HEK293T (cell line): ENCODE measurements around the gene TEKT5.

Experiments used
- BHLHE40 ChIP-seq: fragments of 450-650 bp; IDR thresholded peaks from 2 replicates; pipeline ENCODE4 v1.6.1; 2016; ENCODE audit warnings: mild to moderate bottlenecking, moderate library complexity, borderline replicate concordance
- CTBP1 ChIP-seq: fragments of 450-650 bp; IDR thresholded peaks from 2 replicates; pipeline ENCODE4 v1.6.1; 2016; ENCODE audit warnings: borderline replicate concordance
- ELF4 ChIP-seq: fragments of 450-650 bp; IDR thresholded peaks from 2 replicates; pipeline ENCODE4 v1.6.1; 2017; ENCODE audit warnings: antibody characterized with exemption
- FOXA1 ChIP-seq: fragments of 450-650 bp; IDR thresholded peaks from 2 replicates; pipeline ENCODE4 v1.6.1; 2016; ENCODE audit warnings: mild to moderate bottlenecking
- FOXK2 ChIP-seq: fragments of 450-650 bp; IDR thresholded peaks from 2 replicates; pipeline ENCODE4 v1.6.1; 2016; ENCODE audit warnings: mild to moderate bottlenecking
- FOXM1 ChIP-seq: fragments of 450-650 bp; IDR thresholded peaks from 2 replicates; pipeline ENCODE4 v1.6.1; 2017; ENCODE audit warnings: mild to moderate bottlenecking, borderline replicate concordance
- HDGF ChIP-seq: fragments of 450-650 bp; IDR thresholded peaks from 2 replicates; pipeline ENCODE4 v1.6.1; 2017; ENCODE audit warnings: antibody characterized with exemption, borderline replicate concordance
- LEF1 ChIP-seq: fragments of 450-650 bp; IDR thresholded peaks from 2 replicates; pipeline ENCODE4 v1.6.1; 2017; ENCODE audit warnings: mild to moderate bottlenecking, borderline replicate concordance
- NFRKB ChIP-seq: fragments of 450-650 bp; IDR thresholded peaks from 2 replicates; pipeline ENCODE4 v1.6.1; 2016; ENCODE audit warnings: mild to moderate bottlenecking, moderate library complexity
- PKNOX1 ChIP-seq: fragments of 450-650 bp; IDR thresholded peaks from 2 replicates; pipeline ENCODE4 v1.6.1; 2016
- SP1 ChIP-seq: fragments of 450-650 bp; IDR thresholded peaks from 2 replicates; pipeline ENCODE4 v1.6.1; 2017
- SUZ12 ChIP-seq: fragments of 450-650 bp; IDR thresholded peaks from 2 replicates; pipeline ENCODE4 v1.6.1; 2016; ENCODE audit warnings: mild to moderate bottlenecking
- TARDBP ChIP-seq: fragments of 450-650 bp; IDR thresholded peaks from 2 replicates; pipeline ENCODE4 v1.6.1; 2016
- ZNF384 ChIP-seq: fragments of 450-650 bp; IDR thresholded peaks from 2 replicates; pipeline ENCODE4 v1.6.1; 2016

GRCh38 chr16:10688726-10689125, 6.0 kb downstream of the TEKT5 start:
- TF ChIP-seq SP1 = no peak
- TF ChIP-seq BHLHE40 = no peak
- no peak for TF ChIP-seq FOXM1
- TF ChIP-seq CTBP1 = no peak
- TF ChIP-seq FOXA1 = no peak
- TF ChIP-seq FOXK2 = no peak
- TF ChIP-seq HDGF = no peak
- TF ChIP-seq TARDBP = no peak
- no peak for TF ChIP-seq PKNOX1
- TF ChIP-seq ZNF384 = no peak
- no peak for TF ChIP-seq NFRKB
- TF ChIP-seq LEF1 = no peak
- no peak for TF ChIP-seq SUZ12
- no peak for TF ChIP-seq ELF4
